Measurements from ENCODE around the gene RPL29. TPM values are rescaled to one million over a fixed set of nuclear protein-coding genes. Genes with fewer than 3 reads are reported as not detected.

The RPL29 gene
- total and polyA plus RNA-seq, 2 donors (not counting 3 experiments of a cell fraction or from before 2014, with no cell fraction given) = 1,236 to 2,177 TPM

DNA sequence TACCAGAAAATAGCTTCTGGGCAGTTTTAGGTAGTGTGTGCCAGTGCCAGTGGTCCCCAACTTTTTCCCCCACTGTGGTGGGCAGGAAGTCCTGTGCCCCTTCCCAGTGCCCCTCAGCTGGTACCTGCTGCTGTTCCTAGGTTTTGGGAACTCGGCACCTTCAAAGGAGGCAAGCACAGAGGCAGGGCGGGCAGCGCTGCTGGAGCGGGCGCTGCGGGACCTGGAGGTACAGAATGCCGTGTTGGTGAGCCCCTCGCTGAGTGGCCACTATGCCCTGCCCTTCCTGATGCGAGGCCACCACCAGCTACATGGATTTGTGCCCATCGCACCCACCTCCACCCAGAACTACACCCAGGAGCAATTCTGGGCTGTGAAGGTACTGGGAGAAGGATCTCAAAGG lies 15.4 kb downstream of the RPL29 start:
- CTCF ChIA-PET = no interaction called here
- intact Hi-C loops (cut with micrococcal nuclease) (no loop called here), dilution Hi-C loops (cut with MboI; ENCODE audit: extremely low pct_ligation_motif_present, low sequenced_read_pairs) (no loop called here)
- H3K4me2 ChIP-seq (ENCODE audit: insufficient read depth, low read length) = no peak overlapping the region
- FAIRE-seq (no peak), DNase-seq (ENCODE audit: low read depth, low spot score) (no peak)
- no peak overlapping the region for H3K4me3 ChIP-seq (replicated peaks in 1 of 3; ENCODE audit: insufficient read depth in 1 of 3, low read depth in 1 of 3, low read length in 3 of 3)
- no peaks in the 10 kb centered on the region for H4K20me1 ChIP-seq (replicated peaks; ENCODE audit: control insufficient read depth, extremely low read depth, insufficient read depth, low read length)
- no TSS peak for BruUV-seq (replicated peaks)
- H3K27ac ChIP-seq (ENCODE audit: insufficient read depth, low read depth, low read length) = no peak overlapping the region
- POLR2A ChIA-PET = no interaction called here
- H3K79me2 ChIP-seq (ENCODE audit: control insufficient read depth, insufficient read depth, low read length) = no peaks in the 10 kb centered on the region
- no peaks in the 10 kb centered on the region for H3K9me3 ChIP-seq (replicated peaks; ENCODE audit: control insufficient read depth, insufficient read depth, low read length)
- H3K36me3 ChIP-seq (ENCODE audit: control insufficient read depth in 2 of 2, extremely low read depth in 1 of 2, insufficient read depth in 2 of 2, low read length in 2 of 2) = no peaks in the 10 kb centered on the region
- H3K27me3 ChIP-seq (ENCODE audit: control insufficient read depth in 2 of 2, insufficient read depth in 2 of 2, low read length in 2 of 2) = no peaks in the 10 kb centered on the region
- H3K9me1 ChIP-seq (replicated peaks; ENCODE audit: control insufficient read depth, extremely low read depth, insufficient read depth, low read length) = no peaks in the 10 kb centered on the region
- H3K9ac ChIP-seq (replicated peaks; ENCODE audit: extremely low read depth, insufficient read depth, low read length) = no peak overlapping the region
- H3K4me1 ChIP-seq (ENCODE audit: control insufficient read depth, extremely low read depth, insufficient read depth, low read length) = peaks cover 21% of the 10 kb centered on the region
- TF ChIP-seq, protein P1, sequence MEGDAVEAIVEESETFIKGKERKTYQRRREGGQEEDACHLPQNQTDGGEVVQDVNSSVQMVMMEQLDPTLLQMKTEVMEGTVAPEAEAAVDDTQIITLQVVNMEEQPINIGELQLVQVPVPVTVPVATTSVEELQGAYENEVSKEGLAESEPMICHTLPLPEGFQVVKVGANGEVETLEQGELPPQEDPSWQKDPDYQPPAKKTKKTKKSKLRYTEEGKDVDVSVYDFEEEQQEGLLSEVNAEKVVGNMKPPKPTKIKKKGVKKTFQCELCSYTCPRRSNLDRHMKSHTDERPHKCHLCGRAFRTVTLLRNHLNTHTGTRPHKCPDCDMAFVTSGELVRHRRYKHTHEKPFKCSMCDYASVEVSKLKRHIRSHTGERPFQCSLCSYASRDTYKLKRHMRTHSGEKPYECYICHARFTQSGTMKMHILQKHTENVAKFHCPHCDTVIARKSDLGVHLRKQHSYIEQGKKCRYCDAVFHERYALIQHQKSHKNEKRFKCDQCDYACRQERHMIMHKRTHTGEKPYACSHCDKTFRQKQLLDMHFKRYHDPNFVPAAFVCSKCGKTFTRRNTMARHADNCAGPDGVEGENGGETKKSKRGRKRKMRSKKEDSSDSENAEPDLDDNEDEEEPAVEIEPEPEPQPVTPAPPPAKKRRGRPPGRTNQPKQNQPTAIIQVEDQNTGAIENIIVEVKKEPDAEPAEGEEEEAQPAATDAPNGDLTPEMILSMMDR (IDR thresholded peaks at IDR 0.05; ENCODE audit: extremely low read depth in 1 of 2, insufficient read depth in 1 of 2, low read depth in 1 of 2, low read length in 2 of 2) = no peak
- TF ChIP-seq POLR2AphosphoS5 (IDR thresholded peaks at IDR 0.05; ENCODE audit: insufficient read depth, low read depth, low read length) (no peak), FOS (IDR thresholded peaks at IDR 0.05; ENCODE audit: borderline replicate concordance, insufficient read depth, low read length) (no peak), GATA2 (IDR thresholded peaks at IDR 0.05; ENCODE audit: insufficient read depth, insufficient read length, low read depth, low read length) (no peak), POLR2A (IDR thresholded peaks at IDR 0.05; ENCODE audit: low read depth, low read length) (no peak), MYC (IDR thresholded peaks at IDR 0.05; ENCODE audit: low read depth, low read length) (no peak), JUN (IDR thresholded peaks at IDR 0.05; ENCODE audit: borderline replicate concordance, insufficient read depth, insufficient read length, low read depth) (no peak), EZH2 (IDR thresholded peaks at IDR 0.05; ENCODE audit: borderline replicate concordance, low read depth, low read length, severe bottlenecking) (no peak)
- TF ChIP-seq, protein P2, sequence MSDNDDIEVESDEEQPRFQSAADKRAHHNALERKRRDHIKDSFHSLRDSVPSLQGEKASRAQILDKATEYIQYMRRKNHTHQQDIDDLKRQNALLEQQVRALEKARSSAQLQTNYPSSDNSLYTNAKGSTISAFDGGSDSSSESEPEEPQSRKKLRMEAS (IDR thresholded peaks at IDR 0.05; ENCODE audit: insufficient read depth, insufficient read length) = no peak
- H2AFZ ChIP-seq (ENCODE audit: low read depth, low read length) = no peak overlapping the region

Data from endothelial cell of umbilical vein (primary cell).